Measurements from ENCODE around the gene PAPOLG.

DNA sequence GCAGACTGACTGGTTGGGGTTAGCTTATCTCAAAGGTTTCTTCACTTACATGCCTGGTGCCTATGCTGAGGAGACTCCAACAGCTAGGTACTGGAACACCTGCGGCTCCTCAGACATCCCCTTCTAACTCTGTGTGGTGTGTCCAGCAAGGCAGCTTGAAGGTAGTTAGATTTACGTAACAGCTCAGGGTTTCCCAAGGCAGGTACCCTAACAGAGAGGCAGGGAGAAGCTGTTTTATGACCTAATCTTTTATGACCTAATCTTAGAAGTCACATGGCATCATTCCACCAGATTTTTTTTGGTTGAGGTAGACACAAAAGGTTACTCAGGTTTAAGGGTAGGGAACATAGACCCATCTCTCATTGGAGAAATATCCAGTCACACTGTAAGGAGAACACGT is 17.4 kb upstream of the PAPOLG start:
- TF ChIP-seq ARNTL (CRISPR knock-in tag; IDR thresholded peaks at IDR 0.05; ENCODE audit: borderline replicate concordance, low read depth) = no peak
- no peak for TF ChIP-seq ZNF565 (CRISPR knock-in tag; conservative IDR thresholded peaks at IDR 0.05; ENCODE audit: low read depth)
- TF ChIP-seq ZFP3 (CRISPR knock-in tag; IDR thresholded peaks at IDR 0.05) = no peak
- TF ChIP-seq PATZ1 (CRISPR knock-in tag; IDR thresholded peaks at IDR 0.05; ENCODE audit: borderline replicate concordance) = no peak
- no peak for TF ChIP-seq RARB (CRISPR knock-in tag; IDR thresholded peaks at IDR 0.05)
- TF ChIP-seq GLIS3 (CRISPR knock-in tag; IDR thresholded peaks at IDR 0.05) = no peak
- TF ChIP-seq TOX (CRISPR knock-in tag; IDR thresholded peaks at IDR 0.05; ENCODE audit: borderline replicate concordance) = no peak
- no peak for TF ChIP-seq PPARA (CRISPR knock-in tag; IDR thresholded peaks at IDR 0.05; ENCODE audit: borderline replicate concordance)
- no peak for TF ChIP-seq ZNF8 (CRISPR knock-in tag; IDR thresholded peaks at IDR 0.05)
- no peak for TF ChIP-seq ISL1 (CRISPR knock-in tag; IDR thresholded peaks at IDR 0.05)
- no peak for TF ChIP-seq ZC3H10 (CRISPR knock-in tag; IDR thresholded peaks at IDR 0.05)
- TF ChIP-seq ZFP30 (CRISPR knock-in tag; IDR thresholded peaks at IDR 0.05) = no peak
- TF ChIP-seq, protein P1, sequence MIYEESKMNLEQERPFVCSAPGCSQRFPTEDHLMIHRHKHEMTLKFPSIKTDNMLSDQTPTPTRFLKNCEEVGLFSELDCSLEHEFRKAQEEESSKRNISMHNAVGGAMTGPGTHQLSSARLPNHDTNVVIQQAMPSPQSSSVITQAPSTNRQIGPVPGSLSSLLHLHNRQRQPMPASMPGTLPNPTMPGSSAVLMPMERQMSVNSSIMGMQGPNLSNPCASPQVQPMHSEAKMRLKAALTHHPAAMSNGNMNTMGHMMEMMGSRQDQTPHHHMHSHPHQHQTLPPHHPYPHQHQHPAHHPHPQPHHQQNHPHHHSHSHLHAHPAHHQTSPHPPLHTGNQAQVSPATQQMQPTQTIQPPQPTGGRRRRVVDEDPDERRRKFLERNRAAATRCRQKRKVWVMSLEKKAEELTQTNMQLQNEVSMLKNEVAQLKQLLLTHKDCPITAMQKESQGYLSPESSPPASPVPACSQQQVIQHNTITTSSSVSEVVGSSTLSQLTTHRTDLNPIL (CRISPR knock-in tag; IDR thresholded peaks at IDR 0.05; ENCODE audit: low read depth) = no peak
